PC-9 (cell line): ENCODE measurements around the gene SRC.

Experiments
- EZH2 ChIP-seq: fragments of 200-600 bp; sonication (generic); IDR thresholded peaks from 2 replicates; pipeline ENCODE4 v1.8.0; 2017; ENCODE audit warnings: antibody characterized with exemption, low read depth
- TF ChIP-seq, protein P1 (sequence below): fragments of 200-600 bp; sonication (generic); conservative IDR thresholded peaks from 2 replicates; pipeline ENCODE4 v1.6.1; 2017; ENCODE audit warnings: mixed run types, antibody characterized with exemption, mild to moderate bottlenecking, moderate library complexity

DNA sequence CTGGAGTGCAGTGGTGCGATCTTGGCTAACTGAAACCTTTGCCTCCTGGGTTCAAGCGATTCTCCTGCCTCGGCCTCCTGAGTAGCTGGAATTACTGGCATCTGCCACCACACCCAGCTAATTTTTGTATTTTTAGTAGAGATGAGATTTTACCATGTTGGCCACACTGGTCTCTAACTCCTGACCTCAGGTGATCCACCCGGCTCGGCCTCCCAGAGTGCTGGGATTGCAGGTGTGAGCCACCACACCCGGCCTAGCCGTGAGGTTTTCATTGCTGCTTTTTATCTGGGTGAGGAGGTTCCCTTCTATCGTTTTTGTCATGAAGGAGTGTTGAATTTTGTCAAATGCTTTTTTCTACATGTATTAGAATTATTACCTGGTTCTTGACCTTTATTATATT is 23.9 kb downstream of the SRC start:
- TF ChIP-seq, protein P1, sequence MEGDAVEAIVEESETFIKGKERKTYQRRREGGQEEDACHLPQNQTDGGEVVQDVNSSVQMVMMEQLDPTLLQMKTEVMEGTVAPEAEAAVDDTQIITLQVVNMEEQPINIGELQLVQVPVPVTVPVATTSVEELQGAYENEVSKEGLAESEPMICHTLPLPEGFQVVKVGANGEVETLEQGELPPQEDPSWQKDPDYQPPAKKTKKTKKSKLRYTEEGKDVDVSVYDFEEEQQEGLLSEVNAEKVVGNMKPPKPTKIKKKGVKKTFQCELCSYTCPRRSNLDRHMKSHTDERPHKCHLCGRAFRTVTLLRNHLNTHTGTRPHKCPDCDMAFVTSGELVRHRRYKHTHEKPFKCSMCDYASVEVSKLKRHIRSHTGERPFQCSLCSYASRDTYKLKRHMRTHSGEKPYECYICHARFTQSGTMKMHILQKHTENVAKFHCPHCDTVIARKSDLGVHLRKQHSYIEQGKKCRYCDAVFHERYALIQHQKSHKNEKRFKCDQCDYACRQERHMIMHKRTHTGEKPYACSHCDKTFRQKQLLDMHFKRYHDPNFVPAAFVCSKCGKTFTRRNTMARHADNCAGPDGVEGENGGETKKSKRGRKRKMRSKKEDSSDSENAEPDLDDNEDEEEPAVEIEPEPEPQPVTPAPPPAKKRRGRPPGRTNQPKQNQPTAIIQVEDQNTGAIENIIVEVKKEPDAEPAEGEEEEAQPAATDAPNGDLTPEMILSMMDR: no peak
- no peak for TF ChIP-seq EZH2
